ENCODE data around the gene SCG2. TPM values are rescaled to one million over a fixed set of nuclear protein-coding genes. Genes with fewer than 3 reads are reported as not detected.

Gene SCG2
- total and polyA plus RNA-seq, 2 experiments from 2014 or later: under 0.01 to 0.60 TPM

GRCh38 chr2:223621901-223622300 lies 19.7 kb upstream of the SCG2 start:
- WGBS, 2 experiments (ENCODE audit: low coverage in 1 of 2, low lambda C conversion rate in 2 of 2, missing lambda C conversion rate in 2 of 2): 65 to 71% methylated on average over 7 of the region's 7 CpGs

GRCh38 chr2:223619486-223620129 lies 17.4 kb upstream of the SCG2 start:
- no peak overlapping the region for H3K9ac ChIP-seq
- H2AFZ ChIP-seq: no peak overlapping the region
- H3K79me2 ChIP-seq (ENCODE audit: insufficient read depth): no peaks in the 10 kb centered on the region
- H3K4me3 ChIP-seq: no peak overlapping the region
- WGBS, 2 experiments (ENCODE audit: low coverage in 1 of 2, low lambda C conversion rate in 2 of 2, missing lambda C conversion rate in 2 of 2): 83% methylated on average over 7 of the region's 7 CpGs
- no peaks in the 10 kb centered on the region for H3K9me2 ChIP-seq (ENCODE audit: insufficient read depth)
- no peaks in the 10 kb centered on the region for H3K9me3 ChIP-seq (ENCODE audit: low read depth)
- H3K27me3 ChIP-seq (replicated peaks; ENCODE audit: insufficient read depth): peaks cover 12% of the 10 kb centered on the region; the same call in 1 of the 2 replicates
- DNase-seq: no peak
- no peaks in the 10 kb centered on the region for H4K20me1 ChIP-seq (ENCODE audit: insufficient read depth)
- H3K27ac ChIP-seq: no peak overlapping the region
- no peaks in the 10 kb centered on the region for H3F3A ChIP-seq (ENCODE audit: insufficient read depth)
- TF ChIP-seq EZH2 (IDR thresholded peaks at IDR 0.05; ENCODE audit: insufficient read depth, poor library complexity, severe bottlenecking): no peak
- TF ChIP-seq EZH2phosphoT487 (IDR thresholded peaks at IDR 0.05; ENCODE audit: insufficient read depth, low read depth): no peak
- no peaks in the 10 kb centered on the region for H3K36me3 ChIP-seq (ENCODE audit: low read depth)
- in situ Hi-C loops (cut with MboI): no loop called here
- H3K4me2 ChIP-seq (ENCODE audit: unreplicated experiment): no peak overlapping the region
- H3K4me1 ChIP-seq (ENCODE audit: insufficient read depth): no peaks in the 10 kb centered on the region

More at GRCh38 chr2:223621901-223622300, 19.7 kb upstream of the SCG2 start:
- TF ChIP-seq EZH2phosphoT487 (IDR thresholded peaks at IDR 0.05; ENCODE audit: insufficient read depth, low read depth) (no peak), EZH2 (IDR thresholded peaks at IDR 0.05; ENCODE audit: insufficient read depth, poor library complexity, severe bottlenecking) (no peak)
- Histone ChIP-seq H3K9me2 (ENCODE audit: insufficient read depth) (no peaks in the 10 kb centered on the region), H3K9ac (no peak overlapping the region), H3K9me3 (ENCODE audit: low read depth) (no peaks in the 10 kb centered on the region), H3K4me1 (ENCODE audit: insufficient read depth) (peaks cover 6% of the 10 kb centered on the region), H3K4me2 (ENCODE audit: unreplicated experiment) (no peak overlapping the region), H3K27me3 (replicated peaks; ENCODE audit: insufficient read depth) (peaks cover 12% of the 10 kb centered on the region; the same call in 1 of the 2 replicates), H3K27ac (no peak overlapping the region), H2AFZ (no peak overlapping the region), H3F3A (ENCODE audit: insufficient read depth) (no peaks in the 10 kb centered on the region), H3K36me3 (ENCODE audit: low read depth) (no peaks in the 10 kb centered on the region), H4K20me1 (ENCODE audit: insufficient read depth) (no peaks in the 10 kb centered on the region), H3K4me3 (no peak overlapping the region), H3K79me2 (ENCODE audit: insufficient read depth) (no peaks in the 10 kb centered on the region)
- DNase-seq: no peak
- in situ Hi-C loops (cut with MboI): no loop called here

- Histone ChIP-seq H3K79me2 (ENCODE audit: insufficient read depth) (no peaks in the 10 kb centered on the region), H3F3A (ENCODE audit: insufficient read depth) (peaks cover 8% of the 10 kb centered on the region; the same call in 1 of the 2 replicates), H3K4me3 (no peak overlapping the region), H3K9me3 (ENCODE audit: low read depth) (no peaks in the 10 kb centered on the region), H4K20me1 (ENCODE audit: insufficient read depth) (no peaks in the 10 kb centered on the region), H3K9me2 (ENCODE audit: insufficient read depth) (no peaks in the 10 kb centered on the region), H3K4me1 (ENCODE audit: insufficient read depth) (no peaks in the 10 kb centered on the region), H3K27me3 (replicated peaks; ENCODE audit: insufficient read depth) (peaks cover 12% of the 10 kb centered on the region; the same call in 1 of the 2 replicates), H3K36me3 (ENCODE audit: low read depth) (no peaks in the 10 kb centered on the region), H3K4me2 (ENCODE audit: unreplicated experiment) (no peak overlapping the region), H3K9ac (no peak overlapping the region), H3K27ac (no peak overlapping the region), H2AFZ (no peak overlapping the region)
- no peak for DNase-seq
- TF ChIP-seq EZH2 (IDR thresholded peaks at IDR 0.05; ENCODE audit: insufficient read depth, poor library complexity, severe bottlenecking) (no peak), EZH2phosphoT487 (IDR thresholded peaks at IDR 0.05; ENCODE audit: insufficient read depth, low read depth) (no peak)
- in situ Hi-C loops (cut with MboI): no loop called here
- 21 to 27% methylated on average over 13 of the region's 13 CpGs for WGBS, 2 experiments (ENCODE audit: low coverage in 1 of 2, low lambda C conversion rate in 2 of 2, missing lambda C conversion rate in 2 of 2)
These were observed 16.2 kb upstream of the SCG2 start for GRCh38 chr2:223618172-223619035.

- H3K79me2 ChIP-seq (ENCODE audit: insufficient read depth): no peaks in the 10 kb centered on the region
- H3K36me3 ChIP-seq (ENCODE audit: low read depth): no peaks in the 10 kb centered on the region
- no peaks in the 10 kb centered on the region for H3K9me3 ChIP-seq (ENCODE audit: low read depth)
- H2AFZ ChIP-seq: no peak overlapping the region
- TF ChIP-seq EZH2 (IDR thresholded peaks at IDR 0.05; ENCODE audit: insufficient read depth, poor library complexity, severe bottlenecking): no peak
- no peak for TF ChIP-seq EZH2phosphoT487 (IDR thresholded peaks at IDR 0.05; ENCODE audit: insufficient read depth, low read depth)
- H3K27ac ChIP-seq: no peak overlapping the region
- WGBS, 2 experiments (ENCODE audit: low coverage in 1 of 2, low lambda C conversion rate in 2 of 2, missing lambda C conversion rate in 2 of 2): 92 to 100% methylated on average over 1 of the region's 1 CpG
- H3K9me2 ChIP-seq (ENCODE audit: insufficient read depth): no peaks in the 10 kb centered on the region
- H3F3A ChIP-seq (ENCODE audit: insufficient read depth): peaks cover 17% of the 10 kb centered on the region; the same call in 1 of the 2 replicates
- H3K9ac ChIP-seq: no peak overlapping the region
- H3K4me1 ChIP-seq (ENCODE audit: insufficient read depth): peaks cover 4% of the 10 kb centered on the region; the same call in 1 of the 2 replicates
- H3K4me3 ChIP-seq: no peak overlapping the region
- in situ Hi-C loops (cut with MboI): no loop called here
- peaks cover 12% of the 10 kb centered on the region; the same call in 1 of the 2 replicates for H3K27me3 ChIP-seq (replicated peaks; ENCODE audit: insufficient read depth)
- no peak overlapping the region for H3K4me2 ChIP-seq (ENCODE audit: unreplicated experiment)
- DNase-seq: no peak
- H4K20me1 ChIP-seq (ENCODE audit: insufficient read depth): no peaks in the 10 kb centered on the region
These were observed 12.4 kb upstream of the SCG2 start for GRCh38 chr2:223614534-223614933.

Measured in GM23248 (cell line).